ENCODE results near the gene C1orf35. TPM values are rescaled to one million over a fixed set of nuclear protein-coding genes. Genes with fewer than 3 reads are reported as not detected.

C1orf35 gene
- total and polyA plus RNA-seq, 2 of the 8 experiments (the other 6 are each of a cell fraction or from before 2014, with no cell fraction given): 18.6 to 19.9 TPM

- no peak for TF ChIP-seq CHD7 (IDR thresholded peaks at IDR 0.05; ENCODE audit: insufficient replicate concordance, low read length)
- TF ChIP-seq NRF1 (IDR thresholded peaks at IDR 0.05; ENCODE audit: low read depth, low read length): no peak
- TF ChIP-seq JUND (IDR thresholded peaks at IDR 0.05; ENCODE audit: low read length): no peak
- TF ChIP-seq YY1 (IDR thresholded peaks at IDR 0.05; ENCODE audit: low read depth, low read length): no peak
- no peak for TF ChIP-seq CTCF (IDR thresholded peaks at IDR 0.05; ENCODE audit: control extremely low read depth in 1 of 3, insufficient read depth in 1 of 3, low read depth in 1 of 3, low read length in 3 of 3)
These were observed 40.5 kb upstream of the C1orf35 start (continued) for GRCh38 chr1:228143480-228144192.
